Gastrocnemius medialis (tissue), 4 donors: ENCODE measurements around the gene CDC14B.

ENCODE experiments used
- POLR2A ChIP-seq, 2 donors: fragments of 450-650 bp; IDR thresholded peaks; one replicate each; pipeline ENCODE4 v1.6.1; 2017; ENCODE audit warnings: antibody characterized with exemption in 2 of 2, mild to moderate bottlenecking in 2 of 2, moderate library complexity in 2 of 2
- TF ChIP-seq, protein P1 (sequence below), 5 experiments: fragments of 450-650 bp in 3 of 5; fragments of 200-600 bp in 2 of 5; sonication (generic) in 2 of 5; IDR thresholded peaks in 4 of 5; conservative IDR thresholded peaks in 1 of 5; 1 replicate in 4 of 5; 2 replicates in 1 of 5; pipeline ENCODE4 v1.5.1; 2016 to 2019; ENCODE audit warnings: antibody characterized with exemption in 5 of 5, mild to moderate bottlenecking in 3 of 5, moderate library complexity in 3 of 5

DNA sequence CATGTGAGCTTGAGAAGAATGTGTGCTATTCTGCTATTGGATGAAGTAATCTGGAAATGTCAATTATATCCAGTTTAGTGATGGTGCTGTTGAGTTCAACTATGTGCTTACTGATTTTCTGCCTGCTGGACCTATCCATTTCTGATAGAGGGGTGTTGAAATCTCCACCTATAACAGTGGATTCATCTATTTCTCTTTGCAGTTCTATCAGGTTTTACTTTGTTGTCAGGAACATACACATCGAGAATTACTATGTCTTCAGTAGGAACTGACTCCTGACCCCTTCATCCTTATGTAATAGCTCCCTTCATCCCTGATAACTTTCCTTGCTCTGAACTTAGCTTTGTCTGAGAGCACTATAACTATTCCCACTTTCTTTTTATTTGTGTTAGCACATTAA is 16.7 kb upstream of the CDC14B start:
- TF ChIP-seq, protein P1, sequence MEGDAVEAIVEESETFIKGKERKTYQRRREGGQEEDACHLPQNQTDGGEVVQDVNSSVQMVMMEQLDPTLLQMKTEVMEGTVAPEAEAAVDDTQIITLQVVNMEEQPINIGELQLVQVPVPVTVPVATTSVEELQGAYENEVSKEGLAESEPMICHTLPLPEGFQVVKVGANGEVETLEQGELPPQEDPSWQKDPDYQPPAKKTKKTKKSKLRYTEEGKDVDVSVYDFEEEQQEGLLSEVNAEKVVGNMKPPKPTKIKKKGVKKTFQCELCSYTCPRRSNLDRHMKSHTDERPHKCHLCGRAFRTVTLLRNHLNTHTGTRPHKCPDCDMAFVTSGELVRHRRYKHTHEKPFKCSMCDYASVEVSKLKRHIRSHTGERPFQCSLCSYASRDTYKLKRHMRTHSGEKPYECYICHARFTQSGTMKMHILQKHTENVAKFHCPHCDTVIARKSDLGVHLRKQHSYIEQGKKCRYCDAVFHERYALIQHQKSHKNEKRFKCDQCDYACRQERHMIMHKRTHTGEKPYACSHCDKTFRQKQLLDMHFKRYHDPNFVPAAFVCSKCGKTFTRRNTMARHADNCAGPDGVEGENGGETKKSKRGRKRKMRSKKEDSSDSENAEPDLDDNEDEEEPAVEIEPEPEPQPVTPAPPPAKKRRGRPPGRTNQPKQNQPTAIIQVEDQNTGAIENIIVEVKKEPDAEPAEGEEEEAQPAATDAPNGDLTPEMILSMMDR (IDR thresholded peaks at IDR 0.05 in 4 of 5, conservative IDR thresholded peaks at IDR 0.05 in 1 of 5) = no peak
- no peak for TF ChIP-seq POLR2A (IDR thresholded peaks at IDR 0.05)
